Measurements from ENCODE around the gene KCNH1. TPM values are rescaled to one million over a fixed set of nuclear protein-coding genes. Genes with fewer than 3 reads are reported as not detected.
"Not testable (repeated sequence)": the region's sequence is repeated elsewhere in the genome, so short reads cannot be mapped to it uniquely, and the experiment has no call there.

Gene KCNH1
- total RNA-seq, 2 donors from 2014 or later = 0.40 to 0.64 TPM

DNA sequence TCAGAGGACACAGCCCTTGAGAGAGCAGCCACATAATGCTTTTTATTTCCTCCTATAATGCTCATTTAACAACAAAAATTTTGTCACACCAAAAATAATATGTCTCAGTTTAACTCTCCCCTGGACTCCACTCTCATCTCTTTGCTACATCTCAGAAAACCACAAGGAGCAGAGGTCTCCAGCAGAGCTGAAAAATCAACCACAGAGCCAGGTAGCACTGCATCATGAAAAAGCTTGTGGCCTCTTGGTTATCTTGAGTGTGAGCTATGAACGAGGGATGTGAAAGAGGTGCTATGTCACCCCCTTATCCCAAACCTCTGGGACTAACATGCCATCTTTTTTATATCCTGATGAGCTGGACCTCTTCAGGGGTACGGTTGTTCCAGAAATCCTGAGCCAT, 44.4 kb downstream of the KCNH1 start:
- no peak for DNase-seq
- H3K27me3 ChIP-seq = no peaks in the 10 kb centered on the region
- TF ChIP-seq, protein P1, sequence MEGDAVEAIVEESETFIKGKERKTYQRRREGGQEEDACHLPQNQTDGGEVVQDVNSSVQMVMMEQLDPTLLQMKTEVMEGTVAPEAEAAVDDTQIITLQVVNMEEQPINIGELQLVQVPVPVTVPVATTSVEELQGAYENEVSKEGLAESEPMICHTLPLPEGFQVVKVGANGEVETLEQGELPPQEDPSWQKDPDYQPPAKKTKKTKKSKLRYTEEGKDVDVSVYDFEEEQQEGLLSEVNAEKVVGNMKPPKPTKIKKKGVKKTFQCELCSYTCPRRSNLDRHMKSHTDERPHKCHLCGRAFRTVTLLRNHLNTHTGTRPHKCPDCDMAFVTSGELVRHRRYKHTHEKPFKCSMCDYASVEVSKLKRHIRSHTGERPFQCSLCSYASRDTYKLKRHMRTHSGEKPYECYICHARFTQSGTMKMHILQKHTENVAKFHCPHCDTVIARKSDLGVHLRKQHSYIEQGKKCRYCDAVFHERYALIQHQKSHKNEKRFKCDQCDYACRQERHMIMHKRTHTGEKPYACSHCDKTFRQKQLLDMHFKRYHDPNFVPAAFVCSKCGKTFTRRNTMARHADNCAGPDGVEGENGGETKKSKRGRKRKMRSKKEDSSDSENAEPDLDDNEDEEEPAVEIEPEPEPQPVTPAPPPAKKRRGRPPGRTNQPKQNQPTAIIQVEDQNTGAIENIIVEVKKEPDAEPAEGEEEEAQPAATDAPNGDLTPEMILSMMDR (IDR thresholded peaks at IDR 0.05) = no peak
- H3K36me3 ChIP-seq = no peaks in the 10 kb centered on the region
- H3K9ac ChIP-seq (ENCODE audit: low read depth in 2 of 2, low read length in 2 of 2) = no peak overlapping the region
- H3K4me3 ChIP-seq = no peak overlapping the region
- no peaks in the 10 kb centered on the region for H3K9me3 ChIP-seq
- H3K27ac ChIP-seq = no peak overlapping the region
- no peaks in the 10 kb centered on the region for H3K4me1 ChIP-seq
- intact Hi-C loops (cut with DNase I) = no loop called here

DNA sequence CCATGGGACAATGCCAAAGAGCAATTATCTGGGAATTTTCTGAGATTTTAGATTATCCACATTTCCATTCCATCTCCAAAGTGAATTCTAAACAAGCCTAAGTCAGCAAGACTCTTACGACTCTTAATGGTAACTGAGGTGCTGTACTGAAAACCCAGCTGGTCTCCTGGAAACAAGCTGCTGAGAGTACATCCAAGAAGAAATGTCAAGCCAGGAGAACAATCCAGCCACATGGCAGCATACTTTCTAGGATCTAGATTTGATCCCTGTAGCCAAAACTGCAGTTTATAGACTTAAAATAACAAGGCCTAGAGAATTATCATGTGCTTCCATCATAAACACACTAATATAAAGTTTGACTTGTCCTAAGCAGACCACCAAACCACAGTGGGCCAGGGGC, 45.8 kb downstream of the KCNH1 start:
- intact Hi-C loops (cut with DNase I) = no loop called here
- DNase-seq = no peak
- Histone ChIP-seq H3K9me3 (no peaks in the 10 kb centered on the region), H3K27me3 (no peaks in the 10 kb centered on the region), H3K4me3 (no peak overlapping the region), H3K4me1 (no peaks in the 10 kb centered on the region), H3K36me3 (no peaks in the 10 kb centered on the region), H3K27ac (no peak overlapping the region), H3K9ac (ENCODE audit: low read depth in 2 of 2, low read length in 2 of 2) (no peak overlapping the region)
- TF ChIP-seq, protein P1 (IDR thresholded peaks at IDR 0.05) = no peak

DNA sequence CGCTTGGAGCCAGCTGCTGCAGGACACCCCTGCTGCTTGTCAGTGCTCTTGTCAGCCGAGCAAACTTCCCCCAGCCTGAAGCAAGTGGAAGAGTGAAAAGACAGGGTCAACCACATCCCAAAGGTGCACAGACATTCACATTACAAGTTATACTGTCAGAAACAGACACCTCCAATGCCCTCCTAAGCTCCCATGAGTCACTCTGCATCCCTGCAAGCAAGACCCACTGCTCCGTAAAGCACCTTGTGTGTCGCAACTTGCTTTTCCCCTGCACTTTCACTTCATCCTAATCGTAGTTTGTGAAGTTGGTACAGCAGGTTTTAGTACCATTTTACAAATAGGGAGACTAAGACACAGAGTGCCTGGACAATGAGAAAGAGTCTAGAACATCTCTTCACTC, 51.1 kb downstream of the KCNH1 start:
- H3K27me3 ChIP-seq = no peaks in the 10 kb centered on the region
- TF ChIP-seq, protein P1 (IDR thresholded peaks at IDR 0.05) = no peak
- no peak overlapping the region for H3K27ac ChIP-seq
- H3K9ac ChIP-seq (ENCODE audit: low read depth in 2 of 2, low read length in 2 of 2) = no peak overlapping the region
- no peaks in the 10 kb centered on the region for H3K36me3 ChIP-seq
- intact Hi-C loops (cut with DNase I) = no loop called here
- no peak for DNase-seq
- no peaks in the 10 kb centered on the region for H3K9me3 ChIP-seq
- H3K4me3 ChIP-seq = no peak overlapping the region
- H3K4me1 ChIP-seq = no peaks in the 10 kb centered on the region

DNA sequence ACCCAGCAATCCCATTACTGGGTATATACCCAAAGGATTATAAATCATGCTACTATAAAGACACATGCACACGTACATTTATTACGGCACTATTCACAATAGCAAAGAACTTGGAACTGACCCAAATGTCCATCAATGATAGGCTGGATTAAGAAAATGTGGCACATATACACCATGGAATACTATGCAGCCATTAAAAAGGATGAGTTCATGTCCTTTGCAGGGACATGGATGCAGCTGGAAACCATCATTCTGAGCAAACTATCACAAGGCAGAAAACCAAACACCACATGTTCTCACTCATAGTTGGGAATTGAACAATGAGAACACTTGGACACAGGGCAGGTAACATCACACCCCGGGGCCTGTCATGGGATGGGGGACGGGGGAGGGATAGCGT, 52.5 kb downstream of the KCNH1 start:
- not testable (repeated sequence) for H3K36me3 ChIP-seq

DNA sequence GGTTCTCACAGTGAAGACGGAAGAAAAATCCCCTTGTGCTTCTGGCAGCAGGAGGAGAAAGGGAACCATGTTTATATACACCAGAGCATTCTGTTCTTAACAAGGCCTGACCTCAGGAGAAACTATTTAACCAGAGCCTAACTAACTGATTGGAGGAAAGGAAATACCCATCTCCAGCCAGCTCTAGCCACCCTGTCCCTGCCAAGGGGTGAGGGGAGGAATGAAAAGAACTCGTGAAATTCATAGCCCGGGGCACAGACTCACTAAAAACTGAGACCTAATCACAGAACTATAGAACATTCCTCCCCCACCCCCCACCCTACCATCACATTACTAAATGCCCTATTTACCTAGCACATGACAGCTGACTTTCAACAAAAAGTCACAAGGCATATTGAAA, 65.0 kb downstream of the KCNH1 start:
- Histone ChIP-seq H3K9ac (ENCODE audit: low read depth in 2 of 2, low read length in 2 of 2) (no peak overlapping the region), H3K27me3 (no peaks in the 10 kb centered on the region), H3K4me3 (no peak overlapping the region), H3K4me1 (no peaks in the 10 kb centered on the region), H3K9me3 (no peaks in the 10 kb centered on the region), H3K27ac (no peak overlapping the region), H3K36me3 (no peaks in the 10 kb centered on the region)
- TF ChIP-seq, protein P1 (IDR thresholded peaks at IDR 0.05) = no peak
- intact Hi-C loops (cut with DNase I) = no loop called here
- no peak for DNase-seq

More for the DNA sequence above, 52.5 kb downstream of the KCNH1 start:
- DNase-seq; H3K9ac ChIP-seq (ENCODE audit: low read depth in 2 of 2, low read length in 2 of 2); intact Hi-C loops (cut with DNase I); H3K9me3 ChIP-seq; H3K27me3 ChIP-seq; H3K4me1 ChIP-seq; H3K27ac ChIP-seq; H3K4me3 ChIP-seq: not testable (repeated sequence)

DNA sequence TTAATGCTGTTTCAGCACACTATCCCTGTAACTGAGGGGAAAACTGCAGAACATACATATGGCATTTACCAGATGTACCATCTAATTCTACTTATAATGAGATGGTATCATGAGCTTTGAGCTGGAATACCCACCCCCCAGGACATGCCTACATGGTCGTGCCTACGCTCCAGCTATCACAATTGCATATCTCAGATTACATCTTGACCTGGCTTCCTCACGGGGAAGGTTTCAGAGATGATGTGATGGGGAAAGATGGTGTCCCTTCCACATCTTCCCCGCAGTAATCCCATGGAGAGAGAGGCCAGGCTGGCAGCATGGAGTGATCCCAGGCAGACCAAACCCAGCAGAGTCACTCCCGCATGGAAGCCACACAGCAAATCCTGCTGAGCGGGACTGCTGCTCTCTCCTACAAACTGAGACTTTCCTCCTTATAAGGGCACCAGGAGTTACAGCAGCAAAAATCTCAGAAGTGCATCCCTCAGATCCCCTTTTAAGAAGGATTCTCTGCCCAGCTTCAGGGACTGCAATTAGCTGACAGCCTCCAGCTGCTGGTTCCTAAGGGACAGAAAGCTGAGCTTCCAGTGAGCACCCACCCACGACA, 67.1 kb downstream of the KCNH1 start:
- TF ChIP-seq, protein P1 (IDR thresholded peaks at IDR 0.05) = no peak
- Histone ChIP-seq H3K9ac (ENCODE audit: low read depth in 2 of 2, low read length in 2 of 2) (no peak overlapping the region), H3K27ac (no peak overlapping the region), H3K9me3 (no peaks in the 10 kb centered on the region), H3K27me3 (no peaks in the 10 kb centered on the region), H3K4me3 (no peak overlapping the region), H3K36me3 (no peaks in the 10 kb centered on the region), H3K4me1 (no peaks in the 10 kb centered on the region)
- DNase-seq = no peak
- intact Hi-C loops (cut with DNase I) = no loop called here

DNA sequence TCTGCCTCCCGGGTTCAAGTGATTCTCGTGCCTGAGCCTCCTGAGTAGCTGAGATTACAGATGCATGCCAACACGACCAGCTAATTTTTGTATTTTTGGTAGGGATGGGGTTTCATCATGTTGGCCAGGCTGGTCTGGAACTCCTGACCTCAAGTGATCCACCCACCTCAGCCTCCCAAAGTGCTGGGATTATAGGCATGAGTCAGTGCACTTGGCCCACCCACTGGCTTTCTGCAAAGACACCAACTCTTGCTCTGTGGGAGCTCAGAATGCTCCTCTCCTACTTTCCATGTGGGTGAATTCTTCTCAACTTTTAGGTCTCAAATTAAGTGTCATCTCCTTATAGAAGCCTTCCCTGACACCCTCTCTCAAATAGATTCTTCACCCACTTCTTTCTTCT, 92.1 kb downstream of the KCNH1 start:
- H3K27me3 ChIP-seq; H3K9me3 ChIP-seq; H3K36me3 ChIP-seq; H3K4me1 ChIP-seq; DNase-seq; H3K27ac ChIP-seq; H3K4me3 ChIP-seq; H3K9ac ChIP-seq (ENCODE audit: low read depth in 2 of 2, low read length in 2 of 2); intact Hi-C loops (cut with DNase I): not testable (repeated sequence)
